Astrocyte (in vitro differentiated cells and primary cell): ENCODE results near the gene STRADB.

Source experiments
- CTCF ChIP-seq: IDR thresholded peaks from 2 replicates; pipeline ENCODE4 v1.5.1; 2011; ENCODE audit warnings: low read depth, mild to moderate bottlenecking, inconsistent platforms, low read length, moderate library complexity; ENCODE audit not compliant: insufficient read depth
- EZH2 ChIP-seq: IDR thresholded peaks from 2 replicates; pipeline ENCODE4 v1.6.1; 2012; ENCODE audit warnings: mild to moderate bottlenecking, low read length, inconsistent platforms; ENCODE audit not compliant: insufficient read depth

- TF ChIP-seq CTCF (no peak), EZH2 (no peak)
Observed at GRCh38 chr2:201406077-201406662, 45.4 kb upstream of the STRADB start.
